ENCODE results near the gene LUZP2.

- TF ChIP-seq CTCF (IDR thresholded peaks at IDR 0.05): no peak
- TF ChIP-seq EZH2 (IDR thresholded peaks at IDR 0.05; ENCODE audit: borderline replicate concordance, insufficient read depth, low read depth, low read length, poor library complexity, severe bottlenecking): no peak
These were observed 978 bp downstream of the LUZP2 start for GRCh38 chr11:24497831-24498230.
